Dedifferentiated amniotic fluid mesenchymal stem cell (primary cell): ENCODE measurements around the gene IDNK.

Experiments
- DNase-seq: peaks from one replicate; pipeline ENCODE4 v3.0.0-alpha.2; 2016; ENCODE audit errors: extremely low spot score

Gene IDNK

GRCh38 chr9:83633676-83634075, 10.7 kb downstream of the IDNK start:
- DNase-seq: no peak

- no peak for DNase-seq
Measured at GRCh38 chr9:83636813-83637212, 13.9 kb downstream of the IDNK start.

- DNase-seq: no peak
Measured at GRCh38 chr9:83637389-83637788, 14.4 kb downstream of the IDNK start.

- no peak for DNase-seq
Measured at GRCh38 chr9:83639266-83639665, 16.3 kb downstream of the IDNK start.

GRCh38 chr9:83642793-83643192, 19.9 kb downstream of the IDNK start:
- DNase-seq: no peak

- no peak for DNase-seq
Measured at GRCh38 chr9:83646500-83647239, 23.7 kb downstream of the IDNK start.

GRCh38 chr9:83649080-83649479, 26.1 kb downstream of the IDNK start:
- DNase-seq: no peak

GRCh38 chr9:83649515-83649914, 26.6 kb downstream of the IDNK start:
- DNase-seq: no peak

- no peak for DNase-seq
Measured at GRCh38 chr9:83651558-83651957, 28.6 kb downstream of the IDNK start.

GRCh38 chr9:83652433-83652832, 29.5 kb downstream of the IDNK start:
- no peak for DNase-seq

GRCh38 chr9:83655433-83655832, 32.5 kb downstream of the IDNK start:
- no peak for DNase-seq

GRCh38 chr9:83656032-83656680, 33.2 kb downstream of the IDNK start:
- DNase-seq: no peak

GRCh38 chr9:83656952-83657351, 34.0 kb downstream of the IDNK start:
- DNase-seq: no peak

GRCh38 chr9:83662933-83663332, 40.0 kb downstream of the IDNK start:
- no peak for DNase-seq

GRCh38 chr9:83665580-83666200, 42.7 kb downstream of the IDNK start:
- no peak for DNase-seq

GRCh38 chr9:83669067-83669466, 46.1 kb downstream of the IDNK start:
- no peak for DNase-seq

- no peak for DNase-seq
Measured at GRCh38 chr9:83670381-83670780, 47.4 kb downstream of the IDNK start.

- DNase-seq: no peak
Measured at GRCh38 chr9:83671451-83671850, 48.5 kb downstream of the IDNK start.

- no peak for DNase-seq
Measured at GRCh38 chr9:83675466-83675865, 52.5 kb downstream of the IDNK start.

- DNase-seq: no peak
Measured at GRCh38 chr9:83677596-83677995, 54.7 kb downstream of the IDNK start.

- DNase-seq: no peak
Measured at GRCh38 chr9:83680233-83680632, 57.3 kb downstream of the IDNK start.

- DNase-seq: no peak
Measured at GRCh38 chr9:83681490-83681889, 58.5 kb downstream of the IDNK start.

GRCh38 chr9:83688921-83689320, 66.0 kb downstream of the IDNK start:
- DNase-seq: no peak
